ENCODE results near the gene BDKRB2.
"Not testable (repeated sequence)": the region's sequence is repeated elsewhere in the genome, so short reads cannot be mapped to it uniquely, and the experiment has no call there.

Gene BDKRB2

GRCh38 chr14:96225213-96225612, 20.6 kb downstream of the BDKRB2 start:
- no peak for DNase-seq (ENCODE audit: low read depth in 2 of 2)

- peak; percentile 26 to 34 for DNase-seq (ENCODE audit: low read depth in 2 of 2)
These were observed 21.1 kb downstream of the BDKRB2 start for GRCh38 chr14:96225745-96226151.

GRCh38 chr14:96227428-96227827, 22.8 kb downstream of the BDKRB2 start:
- DNase-seq (ENCODE audit: low read depth in 2 of 2) = no peak

- no peak for DNase-seq (ENCODE audit: low read depth in 2 of 2)
These were observed 24.7 kb downstream of the BDKRB2 start for GRCh38 chr14:96229315-96229714.

- no peak for DNase-seq (ENCODE audit: low read depth in 2 of 2)
These were observed 26.4 kb downstream of the BDKRB2 start for GRCh38 chr14:96231056-96231455.

GRCh38 chr14:96231526-96232130, 27.0 kb downstream of the BDKRB2 start:
- no peak for DNase-seq (ENCODE audit: low read depth in 2 of 2)

GRCh38 chr14:96232506-96232905, 27.9 kb downstream of the BDKRB2 start:
- DNase-seq (ENCODE audit: low read depth in 2 of 2) = no peak

- DNase-seq (ENCODE audit: low read depth in 2 of 2) = no peak
These were observed 29.0 kb downstream of the BDKRB2 start for GRCh38 chr14:96233661-96234060.

GRCh38 chr14:96235426-96235825, 30.8 kb downstream of the BDKRB2 start:
- DNase-seq (ENCODE audit: low read depth in 2 of 2) = no peak

- DNase-seq (ENCODE audit: low read depth in 2 of 2) = no peak
These were observed 33.0 kb downstream of the BDKRB2 start for GRCh38 chr14:96237641-96238040.

GRCh38 chr14:96238676-96239265, 34.1 kb downstream of the BDKRB2 start:
- DNase-seq (ENCODE audit: low read depth in 2 of 2) = no peak

GRCh38 chr14:96239711-96240141, 35.1 kb downstream of the BDKRB2 start:
- no peak for DNase-seq (ENCODE audit: low read depth in 2 of 2)

GRCh38 chr14:96240641-96241040, 36.0 kb downstream of the BDKRB2 start:
- DNase-seq (ENCODE audit: low read depth in 2 of 2) = no peak

- no peak for DNase-seq (ENCODE audit: low read depth in 2 of 2)
These were observed 37.5 kb downstream of the BDKRB2 start for GRCh38 chr14:96242126-96242525.

GRCh38 chr14:96243785-96244184, 39.1 kb downstream of the BDKRB2 start:
- no peak for DNase-seq (ENCODE audit: low read depth in 2 of 2)

- not testable (repeated sequence) for DNase-seq (ENCODE audit: low read depth in 2 of 2)
These were observed 40.4 kb downstream of the BDKRB2 start for GRCh38 chr14:96245074-96245473.

GRCh38 chr14:96245710-96246538, 41.3 kb downstream of the BDKRB2 start:
- DNase-seq (ENCODE audit: low read depth in 2 of 2) = peak in 1 of 2 experiments; percentile 50

GRCh38 chr14:96246539-96246847, 41.9 kb downstream of the BDKRB2 start:
- DNase-seq (ENCODE audit: low read depth in 2 of 2) = peak; percentile 73 to 76

GRCh38 chr14:96247031-96247430, 42.4 kb downstream of the BDKRB2 start:
- no peak for DNase-seq (ENCODE audit: low read depth in 2 of 2)

- DNase-seq (ENCODE audit: low read depth in 2 of 2) = peak; percentile 73 to 77
These were observed 44.4 kb downstream of the BDKRB2 start for GRCh38 chr14:96249029-96249428.

GRCh38 chr14:96250485-96250884, 45.8 kb downstream of the BDKRB2 start:
- no peak for DNase-seq (ENCODE audit: low read depth in 2 of 2)

GRCh38 chr14:96251656-96252155, 47.1 kb downstream of the BDKRB2 start:
- no peak for DNase-seq (ENCODE audit: low read depth in 2 of 2)
